ENCODE results near the gene MDM4. TPM values are rescaled to one million over a fixed set of nuclear protein-coding genes. Genes with fewer than 3 reads are reported as not detected.
"Not testable (repeated sequence)": the region's sequence is repeated elsewhere in the genome, so short reads cannot be mapped to it uniquely, and the experiment has no call there.

The MDM4 gene
- total RNA-seq, 2 donors from 2014 or later: 38.0 to 66.9 TPM

DNA sequence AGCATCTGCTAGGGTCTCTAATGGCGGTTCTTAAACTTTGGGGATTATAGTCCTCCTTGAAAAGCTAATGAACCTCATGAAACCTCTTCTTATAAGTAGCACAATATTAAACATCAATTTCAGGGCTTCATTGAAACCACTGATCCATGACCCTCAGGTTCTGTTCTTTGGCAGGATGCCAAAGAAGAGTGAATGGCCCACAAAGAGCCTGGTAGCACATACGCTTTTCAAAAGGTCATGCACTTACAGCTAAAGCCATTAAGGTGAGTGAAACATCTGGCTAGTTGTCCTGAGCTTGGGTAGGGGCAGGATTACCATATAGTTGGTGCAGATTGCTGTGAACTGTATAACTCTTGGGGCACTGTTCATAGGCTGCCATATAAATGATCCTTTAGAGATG lies 42.3 kb downstream of the MDM4 start:
- DNase-seq (ENCODE audit: low spot score): no peak
- 81% methylated on average over 2 of the region's 2 CpGs for WGBS
- H3K9me3 ChIP-seq: no peaks in the 10 kb centered on the region
- no peak overlapping the region for H3K27ac ChIP-seq
- TF ChIP-seq, protein P1, sequence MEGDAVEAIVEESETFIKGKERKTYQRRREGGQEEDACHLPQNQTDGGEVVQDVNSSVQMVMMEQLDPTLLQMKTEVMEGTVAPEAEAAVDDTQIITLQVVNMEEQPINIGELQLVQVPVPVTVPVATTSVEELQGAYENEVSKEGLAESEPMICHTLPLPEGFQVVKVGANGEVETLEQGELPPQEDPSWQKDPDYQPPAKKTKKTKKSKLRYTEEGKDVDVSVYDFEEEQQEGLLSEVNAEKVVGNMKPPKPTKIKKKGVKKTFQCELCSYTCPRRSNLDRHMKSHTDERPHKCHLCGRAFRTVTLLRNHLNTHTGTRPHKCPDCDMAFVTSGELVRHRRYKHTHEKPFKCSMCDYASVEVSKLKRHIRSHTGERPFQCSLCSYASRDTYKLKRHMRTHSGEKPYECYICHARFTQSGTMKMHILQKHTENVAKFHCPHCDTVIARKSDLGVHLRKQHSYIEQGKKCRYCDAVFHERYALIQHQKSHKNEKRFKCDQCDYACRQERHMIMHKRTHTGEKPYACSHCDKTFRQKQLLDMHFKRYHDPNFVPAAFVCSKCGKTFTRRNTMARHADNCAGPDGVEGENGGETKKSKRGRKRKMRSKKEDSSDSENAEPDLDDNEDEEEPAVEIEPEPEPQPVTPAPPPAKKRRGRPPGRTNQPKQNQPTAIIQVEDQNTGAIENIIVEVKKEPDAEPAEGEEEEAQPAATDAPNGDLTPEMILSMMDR (IDR thresholded peaks at IDR 0.05): no peak
- TF ChIP-seq POLR2AphosphoS5 (IDR thresholded peaks at IDR 0.05): no peak
- no peak for TF ChIP-seq POLR2A (IDR thresholded peaks at IDR 0.05)
- no peaks in the 10 kb centered on the region for H3K27me3 ChIP-seq (replicated peaks; ENCODE audit: insufficient read depth)
- intact Hi-C loops (cut with DNase I): no loop called here
- H3K36me3 ChIP-seq: no peaks in the 10 kb centered on the region
- H3K4me1 ChIP-seq (replicated peaks): no peaks in the 10 kb centered on the region
- H3K4me3 ChIP-seq: no peak overlapping the region

DNA sequence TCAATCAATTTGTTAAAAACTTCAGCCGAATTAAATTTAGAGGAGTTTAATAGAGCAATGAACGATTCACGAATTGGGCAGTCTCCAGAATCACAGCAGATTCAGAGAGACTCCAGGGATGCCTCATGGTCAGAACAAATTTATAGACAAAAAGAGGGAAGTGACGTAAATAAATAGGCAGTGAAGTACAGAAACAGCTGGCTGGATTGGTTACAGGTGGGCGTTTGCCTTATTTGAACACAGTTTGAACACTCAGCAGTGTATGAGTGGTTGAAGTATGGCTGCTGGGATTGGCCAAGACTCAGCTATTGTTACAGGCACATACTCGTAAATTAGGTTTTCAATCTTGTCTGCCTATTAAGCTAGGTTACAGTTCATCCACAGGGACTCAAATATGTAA lies 43.8 kb downstream of the MDM4 start:
- H3K4me1 ChIP-seq (replicated peaks); H3K4me3 ChIP-seq; H3K27me3 ChIP-seq (replicated peaks; ENCODE audit: insufficient read depth); intact Hi-C loops (cut with DNase I); H3K36me3 ChIP-seq; H3K27ac ChIP-seq; DNase-seq (ENCODE audit: low spot score); H3K9me3 ChIP-seq: not testable (repeated sequence)
- 65% methylated on average over 6 of the region's 6 CpGs for WGBS

DNA sequence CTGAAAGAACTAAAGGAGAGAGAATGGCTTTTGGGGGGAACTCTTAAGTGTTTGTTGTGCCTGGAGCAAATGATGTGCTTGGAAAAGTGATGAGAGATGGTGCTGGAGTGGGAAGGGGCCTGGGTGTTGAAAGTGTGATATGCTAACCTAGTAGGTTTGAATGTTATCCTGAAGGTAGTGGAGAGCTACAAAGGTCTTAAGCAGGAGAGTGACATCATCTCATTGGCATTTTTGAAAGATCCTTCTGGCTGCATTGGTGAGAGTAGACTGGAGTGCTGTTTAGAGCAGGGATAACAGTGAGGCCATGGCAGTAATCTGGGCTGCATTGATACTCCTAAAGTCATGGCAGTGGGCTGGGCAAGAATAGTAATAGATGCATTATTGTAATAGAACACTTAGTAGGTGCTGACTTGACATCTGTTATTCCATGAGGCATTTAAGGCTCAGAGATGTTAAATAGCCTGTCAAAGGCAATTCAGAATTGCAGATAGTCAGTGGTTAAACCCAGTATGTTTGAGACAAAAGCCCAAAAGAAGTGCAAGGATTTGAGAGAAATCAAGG lies 44.5 kb downstream of the MDM4 start:
- H3K27ac ChIP-seq: no peak overlapping the region
- no peak for DNase-seq (ENCODE audit: low spot score)
- TF ChIP-seq, protein P1 (IDR thresholded peaks at IDR 0.05): no peak
- TF ChIP-seq POLR2A (IDR thresholded peaks at IDR 0.05) (no peak), POLR2AphosphoS5 (IDR thresholded peaks at IDR 0.05) (no peak)
- H3K4me3 ChIP-seq: no peak overlapping the region
- no peaks in the 10 kb centered on the region for H3K36me3 ChIP-seq
- no peaks in the 10 kb centered on the region for H3K9me3 ChIP-seq
- no peaks in the 10 kb centered on the region for H3K4me1 ChIP-seq (replicated peaks)
- no peaks in the 10 kb centered on the region for H3K27me3 ChIP-seq (replicated peaks; ENCODE audit: insufficient read depth)
- intact Hi-C loops (cut with DNase I): no loop called here

DNA sequence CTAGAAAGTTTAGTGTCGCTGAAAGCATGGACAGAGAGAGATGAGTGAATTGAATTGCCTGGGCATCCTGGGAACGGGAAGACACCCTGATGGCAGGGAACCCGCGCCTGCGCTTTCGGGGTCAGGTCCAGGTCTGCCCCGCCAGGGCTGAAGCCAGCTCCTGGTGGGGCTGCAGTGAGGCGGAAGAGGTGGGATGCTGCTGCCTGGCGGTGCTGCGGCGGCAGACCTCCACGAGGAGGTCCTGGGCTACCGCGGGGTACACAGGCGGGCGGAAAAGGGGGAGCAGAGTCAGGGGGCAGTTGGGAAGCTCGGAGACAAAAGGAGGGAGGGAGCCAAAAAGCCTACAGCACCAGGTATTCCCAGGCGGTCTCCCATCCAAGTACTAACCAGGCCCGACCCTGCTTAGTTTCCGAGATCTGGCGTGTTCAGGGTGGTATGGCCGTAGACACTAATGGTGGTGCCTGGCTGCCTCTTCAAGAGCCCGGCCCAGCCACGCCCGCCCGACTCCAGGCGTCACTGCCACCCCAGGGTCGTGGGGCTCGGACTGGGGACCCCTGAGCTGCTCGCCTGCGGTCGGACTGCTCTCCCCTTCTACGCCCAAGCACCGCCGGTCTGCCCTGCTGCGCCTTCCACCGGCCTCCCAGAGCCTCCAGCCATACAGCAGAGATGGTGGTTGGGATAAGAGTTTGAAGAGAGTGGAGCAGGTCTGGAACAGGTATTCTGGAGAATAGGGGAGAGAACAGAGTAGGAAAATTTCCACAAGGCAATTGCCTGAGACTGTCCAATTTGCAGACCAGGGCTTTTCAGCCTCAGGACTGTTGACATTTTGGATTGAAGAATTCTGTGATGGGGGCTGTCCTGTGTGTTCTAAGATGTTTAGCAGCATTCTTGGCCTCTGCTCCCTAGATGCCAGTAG lies 46.1 kb downstream of the MDM4 start:
- 89% methylated on average over 37 of the region's 37 CpGs for WGBS
- DNase-seq (ENCODE audit: low spot score): no peak
- no peaks in the 10 kb centered on the region for H3K9me3 ChIP-seq
- H3K4me3 ChIP-seq: no peak overlapping the region
- H3K4me1 ChIP-seq (replicated peaks): no peaks in the 10 kb centered on the region
- intact Hi-C loops (cut with DNase I): no loop called here
- H3K27me3 ChIP-seq (replicated peaks; ENCODE audit: insufficient read depth): no peaks in the 10 kb centered on the region
- TF ChIP-seq, protein P1 (IDR thresholded peaks at IDR 0.05): no peak
- no peak for TF ChIP-seq POLR2AphosphoS5 (IDR thresholded peaks at IDR 0.05)
- no peak overlapping the region for H3K27ac ChIP-seq
- no peaks in the 10 kb centered on the region for H3K36me3 ChIP-seq

DNA sequence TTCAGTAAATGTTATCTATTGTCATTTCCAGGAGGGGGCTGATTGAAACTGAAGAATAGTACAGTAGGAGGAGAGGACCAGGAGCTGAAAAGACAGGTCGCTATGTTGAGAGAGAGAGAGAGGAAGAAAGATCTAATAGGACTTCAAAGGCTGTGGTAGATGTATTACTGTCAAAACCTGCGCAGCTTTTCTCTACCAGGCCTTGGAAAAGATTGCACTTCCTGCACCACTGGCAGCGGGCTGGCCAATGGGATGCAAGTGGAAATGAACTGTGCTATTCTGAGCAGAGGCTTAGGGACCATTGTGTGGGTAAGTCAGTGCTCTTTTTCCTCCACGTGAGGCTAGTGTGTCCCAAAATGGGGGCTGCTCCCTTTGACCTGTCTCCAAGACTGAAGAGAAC lies 47.1 kb downstream of the MDM4 start:
- intact Hi-C loops (cut with DNase I): no loop called here
- TF ChIP-seq POLR2AphosphoS5 (IDR thresholded peaks at IDR 0.05) (no peak), POLR2A (IDR thresholded peaks at IDR 0.05) (no peak)
- TF ChIP-seq, protein P1 (IDR thresholded peaks at IDR 0.05): no peak
- no peaks in the 10 kb centered on the region for H3K27me3 ChIP-seq (replicated peaks; ENCODE audit: insufficient read depth)
- H3K4me1 ChIP-seq (replicated peaks): no peaks in the 10 kb centered on the region
- no peaks in the 10 kb centered on the region for H3K9me3 ChIP-seq
- no peak for DNase-seq (ENCODE audit: low spot score)
- WGBS: 85% methylated on average over 4 of the region's 4 CpGs
- H3K4me3 ChIP-seq: no peak overlapping the region
- no peaks in the 10 kb centered on the region for H3K36me3 ChIP-seq
- H3K27ac ChIP-seq: no peak overlapping the region

Data from prostate gland (tissue), 2 donors.